H1 (cell line): Measurements from ENCODE around the gene PRSS53.
A peak's percentile ranks its signal among the peaks of the same experiment; 100 is the strongest.

Experiments used
- EZH2 ChIP-seq: fragments of 200-600 bp; sonication (generic); IDR thresholded peaks from 2 replicates; pipeline ENCODE4 v1.7.1; 2012; ENCODE audit warnings: low read depth, mild to moderate bottlenecking, moderate library complexity, low read length, inconsistent platforms; ENCODE audit not compliant: severe bottlenecking
- POLR2A ChIP-seq, 2 experiments: IDR thresholded peaks; 1 replicate in 1 of 2; 2 replicates in 1 of 2; pipeline ENCODE4 v1.6.1; 2011; ENCODE audit warnings: low read depth in 2 of 2, low read length in 2 of 2, mild to moderate bottlenecking in 2 of 2; ENCODE audit errors: control extremely low read depth in 1 of 2
- RAD21 ChIP-seq, 2 experiments: IDR thresholded peaks in 1 of 2; conservative IDR thresholded peaks in 1 of 2; 2 replicates each; pipeline ENCODE4 v1.6.1; 2011; ENCODE audit warnings: low read depth in 2 of 2, low read length in 2 of 2, improper control_type of control experiment in 1 of 2, inconsistent platforms in 1 of 2, mild to moderate bottlenecking in 1 of 2, moderate library complexity in 1 of 2
- SP1 ChIP-seq: IDR thresholded peaks from 2 replicates; pipeline ENCODE4 v1.6.1; 2011; ENCODE audit warnings: low read depth, low read length
- SP2 ChIP-seq: IDR thresholded peaks from 2 replicates; pipeline ENCODE4 v1.6.1; 2012; ENCODE audit warnings: mild to moderate bottlenecking, low read length, inconsistent platforms
- SUZ12 ChIP-seq: fragments of 200-600 bp; sonication (generic); IDR thresholded peaks from 2 replicates; pipeline ENCODE4 v1.6.1; 2012; ENCODE audit warnings: mild to moderate bottlenecking, inconsistent platforms, low read length, moderate library complexity, mixed read lengths
- TBP ChIP-seq: IDR thresholded peaks from 2 replicates; pipeline ENCODE4 v1.6.1; 2011; ENCODE audit warnings: low read depth, low read length, improper control_type of control experiment
- TEAD4 ChIP-seq: IDR thresholded peaks from 2 replicates; pipeline ENCODE4 v1.6.1; 2012; ENCODE audit warnings: low read depth, low read length, inconsistent platforms, mixed read lengths
- YY1 ChIP-seq: IDR thresholded peaks from 2 replicates; pipeline ENCODE4 v1.6.1; 2011; ENCODE audit warnings: low read depth, mild to moderate bottlenecking, low read length
- TF ChIP-seq, protein P1 (sequence below), 3 experiments: IDR thresholded peaks; 1 replicate in 2 of 3; 2 replicates in 1 of 3; pipeline versions ENCODE4 v1.5.1 to v1.6.1; 2011; ENCODE audit warnings: low read length in 3 of 3, mild to moderate bottlenecking in 3 of 3, inconsistent platforms in 2 of 3, low read depth in 1 of 3, moderate library complexity in 1 of 3; ENCODE audit not compliant: insufficient read depth in 1 of 3; ENCODE audit errors: control extremely low read depth in 1 of 3
- TF ChIP-seq, protein P2 (sequence below): IDR thresholded peaks from 2 replicates; pipeline ENCODE4 v1.6.1; 2011; ENCODE audit warnings: low read length, improper control_type of control experiment
- TF ChIP-seq, protein P3 (sequence below): IDR thresholded peaks from 2 replicates; pipeline ENCODE4 v1.6.1; 2012; ENCODE audit warnings: inconsistent platforms

DNA sequence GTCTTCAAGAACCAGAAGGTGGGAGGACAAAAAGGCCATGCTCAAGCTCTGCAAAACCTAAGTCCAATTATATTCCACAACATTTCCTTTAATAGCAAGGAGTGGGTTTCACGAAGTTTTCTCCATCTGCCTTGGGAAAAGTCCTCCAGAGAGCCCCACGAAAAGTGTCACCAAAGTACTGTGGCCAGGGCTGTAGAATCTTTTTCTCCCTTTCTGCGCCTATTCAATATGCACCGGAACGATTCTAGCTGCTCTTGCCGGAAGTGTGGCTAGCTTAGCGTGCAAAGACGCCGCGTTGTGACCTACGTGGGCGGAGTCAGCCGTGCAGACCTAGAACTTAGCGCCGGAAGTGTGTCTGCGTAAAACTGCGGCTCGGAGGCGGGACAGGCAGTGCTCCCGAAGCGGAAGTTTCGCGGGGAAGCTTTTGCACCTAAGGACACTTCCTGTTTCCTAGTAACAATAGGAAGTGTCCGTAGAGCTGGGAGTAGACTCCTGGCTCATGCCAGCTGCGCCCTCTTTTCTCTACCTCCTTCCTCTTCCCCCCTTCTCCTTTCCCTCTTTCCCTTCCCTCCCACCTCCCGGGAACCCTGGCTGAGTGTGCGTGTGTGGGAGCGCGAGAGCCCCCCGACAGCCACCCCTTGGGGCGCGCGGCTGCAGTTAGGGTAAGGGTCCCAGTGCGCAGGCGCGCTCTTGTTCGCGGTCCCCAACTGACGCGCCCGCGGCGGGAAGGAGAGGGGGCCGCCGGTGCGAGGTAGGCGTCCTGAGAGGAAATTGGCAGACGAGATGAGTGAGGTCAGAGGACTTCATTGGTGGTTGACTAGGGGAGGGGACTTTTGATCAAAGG is 14.6 kb downstream of the PRSS53 start, which contains the start of the genes ZNF646 and ZNF668:
- TF ChIP-seq RAD21 (IDR thresholded peaks at IDR 0.05 in 1 of 2, conservative IDR thresholded peaks at IDR 0.05 in 1 of 2; ENCODE audit: low read depth in 2 of 2, low read length in 2 of 2) (no peak), EZH2 (no peak), SUZ12 (no peak), TEAD4 (no peak), SP1 (peak; percentile 88), TBP (peak; percentile 81), YY1 (0 out of 2 replicates have a peak, but pooled peaks have one; percentile 2), SP2 (no peak), POLR2A (IDR thresholded peaks at IDR 0.05; ENCODE audit: control extremely low read depth in 1 of 2, low read depth in 2 of 2, low read length in 2 of 2) (peak; percentile 72 to 92)
- TF ChIP-seq, protein P1, sequence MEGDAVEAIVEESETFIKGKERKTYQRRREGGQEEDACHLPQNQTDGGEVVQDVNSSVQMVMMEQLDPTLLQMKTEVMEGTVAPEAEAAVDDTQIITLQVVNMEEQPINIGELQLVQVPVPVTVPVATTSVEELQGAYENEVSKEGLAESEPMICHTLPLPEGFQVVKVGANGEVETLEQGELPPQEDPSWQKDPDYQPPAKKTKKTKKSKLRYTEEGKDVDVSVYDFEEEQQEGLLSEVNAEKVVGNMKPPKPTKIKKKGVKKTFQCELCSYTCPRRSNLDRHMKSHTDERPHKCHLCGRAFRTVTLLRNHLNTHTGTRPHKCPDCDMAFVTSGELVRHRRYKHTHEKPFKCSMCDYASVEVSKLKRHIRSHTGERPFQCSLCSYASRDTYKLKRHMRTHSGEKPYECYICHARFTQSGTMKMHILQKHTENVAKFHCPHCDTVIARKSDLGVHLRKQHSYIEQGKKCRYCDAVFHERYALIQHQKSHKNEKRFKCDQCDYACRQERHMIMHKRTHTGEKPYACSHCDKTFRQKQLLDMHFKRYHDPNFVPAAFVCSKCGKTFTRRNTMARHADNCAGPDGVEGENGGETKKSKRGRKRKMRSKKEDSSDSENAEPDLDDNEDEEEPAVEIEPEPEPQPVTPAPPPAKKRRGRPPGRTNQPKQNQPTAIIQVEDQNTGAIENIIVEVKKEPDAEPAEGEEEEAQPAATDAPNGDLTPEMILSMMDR (IDR thresholded peaks at IDR 0.05; ENCODE audit: control extremely low read depth in 1 of 3, insufficient read depth in 1 of 3, low read depth in 1 of 3, low read length in 3 of 3): no peak
- TF ChIP-seq, protein P2, sequence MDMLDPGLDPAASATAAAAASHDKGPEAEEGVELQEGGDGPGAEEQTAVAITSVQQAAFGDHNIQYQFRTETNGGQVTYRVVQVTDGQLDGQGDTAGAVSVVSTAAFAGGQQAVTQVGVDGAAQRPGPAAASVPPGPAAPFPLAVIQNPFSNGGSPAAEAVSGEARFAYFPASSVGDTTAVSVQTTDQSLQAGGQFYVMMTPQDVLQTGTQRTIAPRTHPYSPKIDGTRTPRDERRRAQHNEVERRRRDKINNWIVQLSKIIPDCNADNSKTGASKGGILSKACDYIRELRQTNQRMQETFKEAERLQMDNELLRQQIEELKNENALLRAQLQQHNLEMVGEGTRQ: no peak
- TF ChIP-seq, protein P3, sequence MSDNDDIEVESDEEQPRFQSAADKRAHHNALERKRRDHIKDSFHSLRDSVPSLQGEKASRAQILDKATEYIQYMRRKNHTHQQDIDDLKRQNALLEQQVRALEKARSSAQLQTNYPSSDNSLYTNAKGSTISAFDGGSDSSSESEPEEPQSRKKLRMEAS: peak; percentile 31; the same call in 1 of the 2 replicates
